Measurements from ENCODE around the gene CLEC16A. TPM values are rescaled to one million over a fixed set of nuclear protein-coding genes. Genes with fewer than 3 reads are reported as not detected.

CLEC16A gene
- total RNA-seq, 1 donor from 2014 or later = 15.8 TPM

- Histone ChIP-seq H3K27me3 (ENCODE audit: control insufficient read depth, insufficient read depth, low read length) (no peaks in the 10 kb centered on the region), H3K36me3 (ENCODE audit: control insufficient read depth, insufficient read depth, low read length) (peaks cover 2% of the 10 kb centered on the region), H3K4me3 (ENCODE audit: low read depth, low read length) (no peak overlapping the region)
- TF ChIP-seq CTCF (IDR thresholded peaks at IDR 0.05; ENCODE audit: insufficient read depth, low read length, severe bottlenecking) = no peak
- DNase-seq (ENCODE audit: low read depth) = no peak
- no peak for FAIRE-seq
These were observed 115.2 kb downstream of the CLEC16A start for GRCh38 chr16:11059588-11059987.

GRCh38 chr16:11060364-11060763 lies 116.0 kb downstream of the CLEC16A start:
- FAIRE-seq (no peak), DNase-seq (ENCODE audit: low read depth) (no peak)
- H3K27me3 ChIP-seq (ENCODE audit: control insufficient read depth, insufficient read depth, low read length) = no peaks in the 10 kb centered on the region
- H3K36me3 ChIP-seq (ENCODE audit: control insufficient read depth, insufficient read depth, low read length) = peaks cover 2% of the 10 kb centered on the region
- H3K4me3 ChIP-seq (ENCODE audit: low read depth, low read length) = no peak overlapping the region
- no peak for TF ChIP-seq CTCF (IDR thresholded peaks at IDR 0.05; ENCODE audit: insufficient read depth, low read length, severe bottlenecking)

GRCh38 chr16:11060842-11061241 lies 116.5 kb downstream of the CLEC16A start:
- DNase-seq (ENCODE audit: low read depth) = no peak
- FAIRE-seq = no peak
- Histone ChIP-seq H3K4me3 (ENCODE audit: low read depth, low read length) (no peak overlapping the region), H3K36me3 (ENCODE audit: control insufficient read depth, insufficient read depth, low read length) (peaks cover 5% of the 10 kb centered on the region), H3K27me3 (ENCODE audit: control insufficient read depth, insufficient read depth, low read length) (no peaks in the 10 kb centered on the region)
- no peak for TF ChIP-seq CTCF (IDR thresholded peaks at IDR 0.05; ENCODE audit: insufficient read depth, low read length, severe bottlenecking)

GRCh38 chr16:11061629-11062270 lies 117.4 kb downstream of the CLEC16A start:
- H3K4me3 ChIP-seq (ENCODE audit: low read depth, low read length) = no peak overlapping the region
- FAIRE-seq (no peak), DNase-seq (ENCODE audit: low read depth) (no peak)
- H3K36me3 ChIP-seq (ENCODE audit: control insufficient read depth, insufficient read depth, low read length) = peaks cover 5% of the 10 kb centered on the region
- TF ChIP-seq CTCF (IDR thresholded peaks at IDR 0.05; ENCODE audit: insufficient read depth, low read length, severe bottlenecking) = no peak
- no peaks in the 10 kb centered on the region for H3K27me3 ChIP-seq (ENCODE audit: control insufficient read depth, insufficient read depth, low read length)

GRCh38 chr16:11063448-11064201 lies 119.3 kb downstream of the CLEC16A start:
- FAIRE-seq = no peak
- H3K36me3 ChIP-seq (ENCODE audit: control insufficient read depth, insufficient read depth, low read length) = peaks cover 5% of the 10 kb centered on the region
- no peak for DNase-seq (ENCODE audit: low read depth)
- no peak overlapping the region for H3K4me3 ChIP-seq (ENCODE audit: low read depth, low read length)
- H3K27me3 ChIP-seq (ENCODE audit: control insufficient read depth, insufficient read depth, low read length) = no peaks in the 10 kb centered on the region
- TF ChIP-seq CTCF (IDR thresholded peaks at IDR 0.05; ENCODE audit: insufficient read depth, low read length, severe bottlenecking) = no peak

All from bronchial epithelial cell (primary cell).